ENCODE data around the gene TFF3. TPM values are rescaled to one million over a fixed set of nuclear protein-coding genes. Genes with fewer than 3 reads are reported as not detected.

TFF3 gene
- total RNA-seq, 4 donors from 2014 or later, result 2.5 to 24.4 (median 9.3) TPM

GRCh38 chr21:42324896-42325295 lies 9.7 kb upstream of the TFF3 start:
- no peak for DNase-seq (ENCODE audit: extremely low spot score)
- Histone ChIP-seq H3K9me3 (no peaks in the 10 kb centered on the region), H3K4me1 (no peaks in the 10 kb centered on the region), H3K27ac (replicated peaks in 1 of 4) (no peak overlapping the region), H3K27me3 (peaks cover 0 to 15% (median 0%) of the 10 kb centered on the region in 4 donors), H3K4me3 (no peak overlapping the region), H3K36me3 (no peaks in the 10 kb centered on the region)
- TF ChIP-seq POLR2A (IDR thresholded peaks at IDR 0.05; ENCODE audit: low read depth) (no peak), POLR2AphosphoS5 (IDR thresholded peaks at IDR 0.05) (no peak)
- intact Hi-C loops (cut with DNase I), result no loop called here
- 82% methylated on average over 6 of the region's 6 CpGs for WGBS

DNA sequence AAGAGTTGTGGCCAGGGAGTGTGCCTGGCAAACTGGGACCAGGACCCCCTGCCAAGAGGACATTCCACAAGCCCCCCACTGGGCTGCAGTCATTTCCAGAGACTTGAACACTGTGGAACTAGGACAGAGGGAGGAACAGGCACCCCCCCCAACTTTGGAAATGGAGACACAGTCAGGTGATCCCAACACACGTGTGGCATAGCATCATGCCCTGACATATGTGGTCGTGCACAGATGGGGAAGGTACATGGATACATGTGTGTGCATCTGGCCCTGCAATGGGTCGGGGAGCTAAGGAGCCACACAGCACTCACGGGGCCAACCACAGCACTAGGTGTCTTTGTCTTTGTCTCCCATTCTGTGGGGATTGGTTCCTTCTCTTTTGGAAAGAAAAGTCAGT lies 6.6 kb upstream of the TFF3 start:
- intact Hi-C loops (cut with DNase I), result no loop called here
- Histone ChIP-seq H3K27me3 (peaks cover 0 to 35% (median 0%) of the 10 kb centered on the region in 4 donors), H3K4me3 (no peak overlapping the region), H3K4me1 (no peaks in the 10 kb centered on the region), H3K36me3 (no peaks in the 10 kb centered on the region), H3K9me3 (no peaks in the 10 kb centered on the region), H3K27ac (replicated peaks in 1 of 4) (no peak overlapping the region)
- DNase-seq (ENCODE audit: extremely low spot score), result no peak
- WGBS, result 70% methylated on average over 4 of the region's 4 CpGs
- TF ChIP-seq EP300 (IDR thresholded peaks at IDR 0.05), result no peak
- TF ChIP-seq POLR2AphosphoS5 (IDR thresholded peaks at IDR 0.05), result no peak
- TF ChIP-seq, protein P1, sequence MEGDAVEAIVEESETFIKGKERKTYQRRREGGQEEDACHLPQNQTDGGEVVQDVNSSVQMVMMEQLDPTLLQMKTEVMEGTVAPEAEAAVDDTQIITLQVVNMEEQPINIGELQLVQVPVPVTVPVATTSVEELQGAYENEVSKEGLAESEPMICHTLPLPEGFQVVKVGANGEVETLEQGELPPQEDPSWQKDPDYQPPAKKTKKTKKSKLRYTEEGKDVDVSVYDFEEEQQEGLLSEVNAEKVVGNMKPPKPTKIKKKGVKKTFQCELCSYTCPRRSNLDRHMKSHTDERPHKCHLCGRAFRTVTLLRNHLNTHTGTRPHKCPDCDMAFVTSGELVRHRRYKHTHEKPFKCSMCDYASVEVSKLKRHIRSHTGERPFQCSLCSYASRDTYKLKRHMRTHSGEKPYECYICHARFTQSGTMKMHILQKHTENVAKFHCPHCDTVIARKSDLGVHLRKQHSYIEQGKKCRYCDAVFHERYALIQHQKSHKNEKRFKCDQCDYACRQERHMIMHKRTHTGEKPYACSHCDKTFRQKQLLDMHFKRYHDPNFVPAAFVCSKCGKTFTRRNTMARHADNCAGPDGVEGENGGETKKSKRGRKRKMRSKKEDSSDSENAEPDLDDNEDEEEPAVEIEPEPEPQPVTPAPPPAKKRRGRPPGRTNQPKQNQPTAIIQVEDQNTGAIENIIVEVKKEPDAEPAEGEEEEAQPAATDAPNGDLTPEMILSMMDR (IDR thresholded peaks at IDR 0.05), result no peak
- no peak for TF ChIP-seq POLR2A (IDR thresholded peaks at IDR 0.05; ENCODE audit: low read depth)

DNA sequence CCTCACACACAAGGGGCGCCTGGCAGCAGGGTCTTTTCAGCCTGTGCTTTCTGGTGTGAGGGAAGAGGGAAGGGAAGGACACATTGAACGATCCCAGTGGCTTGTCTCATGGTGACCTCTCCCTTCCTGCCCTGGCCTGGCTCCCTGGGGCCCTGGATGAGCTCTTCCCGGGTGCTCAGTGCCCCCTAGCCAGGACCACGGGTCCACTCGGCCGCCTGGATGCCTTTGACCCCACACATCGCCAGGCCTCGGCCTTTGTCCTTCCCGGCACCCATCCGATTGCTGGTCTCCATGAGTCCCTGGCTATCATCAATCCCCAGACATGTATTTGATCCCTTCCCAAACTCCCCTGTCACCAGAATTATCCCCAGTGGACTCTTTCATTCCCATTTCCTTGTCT lies 6.0 kb upstream of the TFF3 start:
- Histone ChIP-seq H3K27ac (replicated peaks in 1 of 4) (no peak overlapping the region), H3K36me3 (no peaks in the 10 kb centered on the region), H3K4me3 (no peak overlapping the region), H3K9me3 (no peaks in the 10 kb centered on the region), H3K4me1 (no peaks in the 10 kb centered on the region), H3K27me3 (peaks cover 0 to 36% (median 0%) of the 10 kb centered on the region in 4 donors)
- DNase-seq (ENCODE audit: extremely low spot score), result no peak
- TF ChIP-seq POLR2AphosphoS5 (IDR thresholded peaks at IDR 0.05), result no peak
- TF ChIP-seq EP300 (IDR thresholded peaks at IDR 0.05), result no peak
- TF ChIP-seq, protein P1 (IDR thresholded peaks at IDR 0.05), result no peak
- TF ChIP-seq POLR2A (IDR thresholded peaks at IDR 0.05; ENCODE audit: low read depth), result no peak
- WGBS, result 93% methylated on average over 10 of the region's 10 CpGs
- intact Hi-C loops (cut with DNase I), result no loop called here

GRCh38 chr21:42320791-42321190 lies 5.6 kb upstream of the TFF3 start:
- Histone ChIP-seq H3K27me3 (peaks cover 0 to 36% (median 0%) of the 10 kb centered on the region in 4 donors), H3K36me3 (no peaks in the 10 kb centered on the region), H3K27ac (replicated peaks in 1 of 4) (no peak overlapping the region), H3K4me3 (no peak overlapping the region), H3K9me3 (no peaks in the 10 kb centered on the region), H3K4me1 (no peaks in the 10 kb centered on the region)
- intact Hi-C loops (cut with DNase I), result no loop called here
- 98% methylated on average over 8 of the region's 8 CpGs for WGBS
- no peak for DNase-seq (ENCODE audit: extremely low spot score)
- no peak for TF ChIP-seq POLR2A (IDR thresholded peaks at IDR 0.05; ENCODE audit: low read depth)
- no peak for TF ChIP-seq EP300 (IDR thresholded peaks at IDR 0.05)
- no peak for TF ChIP-seq POLR2AphosphoS5 (IDR thresholded peaks at IDR 0.05)
- TF ChIP-seq, protein P1 (IDR thresholded peaks at IDR 0.05), result no peak

- TF ChIP-seq, protein P1 (IDR thresholded peaks at IDR 0.05), result no peak
- TF ChIP-seq POLR2AphosphoS5 (IDR thresholded peaks at IDR 0.05) (no peak), EP300 (IDR thresholded peaks at IDR 0.05) (no peak), POLR2A (IDR thresholded peaks at IDR 0.05; ENCODE audit: low read depth) (no peak)
- Histone ChIP-seq H3K4me3 (no peak overlapping the region), H3K27me3 (peaks cover 0 to 36% (median 0%) of the 10 kb centered on the region in 4 donors), H3K27ac (replicated peaks in 1 of 4) (no peak overlapping the region), H3K9me3 (no peaks in the 10 kb centered on the region), H3K4me1 (no peaks in the 10 kb centered on the region), H3K36me3 (no peaks in the 10 kb centered on the region)
- DNase-seq (ENCODE audit: extremely low spot score), result no peak
- WGBS, result 69% methylated on average over 10 of the region's 17 CpGs
- intact Hi-C loops (cut with DNase I), result no loop called here
These were observed 4.8 kb upstream of the TFF3 start for GRCh38 chr21:42319851-42320572.
